ENCODE measurements around the gene TMEM178B.
"Not testable (repeated sequence)": the region's sequence is repeated elsewhere in the genome, so short reads cannot be mapped to it uniquely, and the experiment has no call there.

Gene TMEM178B

GRCh38 chr7:141325275-141325674 is 251.4 kb downstream of the TMEM178B start:
- no peak for DNase-seq

- no peak for DNase-seq
Measured at GRCh38 chr7:141328290-141328689, 254.4 kb downstream of the TMEM178B start.

GRCh38 chr7:141330285-141330684 is 256.4 kb downstream of the TMEM178B start:
- DNase-seq, result not testable (repeated sequence)

- no peak for DNase-seq
Measured at GRCh38 chr7:141333459-141333858, 259.6 kb downstream of the TMEM178B start.

- no peak for DNase-seq
Measured at GRCh38 chr7:141335164-141335563, 261.3 kb downstream of the TMEM178B start.

GRCh38 chr7:141339603-141340002 is 265.7 kb downstream of the TMEM178B start:
- DNase-seq, result no peak

GRCh38 chr7:141340991-141341390 is 267.1 kb downstream of the TMEM178B start:
- DNase-seq, result no peak

- no peak for DNase-seq
Measured at GRCh38 chr7:141342621-141343408, 269.0 kb downstream of the TMEM178B start.

- no peak for DNase-seq
Measured at GRCh38 chr7:141344153-141344935, 270.5 kb downstream of the TMEM178B start.

GRCh38 chr7:141348728-141349127 is 274.9 kb downstream of the TMEM178B start:
- DNase-seq, result no peak

GRCh38 chr7:141349338-141349737 is 275.5 kb downstream of the TMEM178B start:
- no peak for DNase-seq

- no peak for DNase-seq
Measured at GRCh38 chr7:141349804-141350203, 275.9 kb downstream of the TMEM178B start.

- DNase-seq, result no peak
Measured at GRCh38 chr7:141351175-141351574, 277.3 kb downstream of the TMEM178B start.

- no peak for DNase-seq
Measured at GRCh38 chr7:141352955-141353354, 279.1 kb downstream of the TMEM178B start.

- DNase-seq, result no peak
Measured at GRCh38 chr7:141354251-141354650, 280.4 kb downstream of the TMEM178B start.

- DNase-seq, result no peak
Measured at GRCh38 chr7:141355032-141355431, 281.2 kb downstream of the TMEM178B start.

GRCh38 chr7:141356161-141356560 is 282.3 kb downstream of the TMEM178B start:
- DNase-seq, result no peak

- DNase-seq, result no peak
Measured at GRCh38 chr7:141358386-141358785, 284.5 kb downstream of the TMEM178B start.

- DNase-seq, result no peak
Measured at GRCh38 chr7:141359262-141359661, 285.4 kb downstream of the TMEM178B start.

- no peak for DNase-seq
Measured at GRCh38 chr7:141359740-141360415, 286.0 kb downstream of the TMEM178B start.

GRCh38 chr7:141360416-141360760 is 286.5 kb downstream of the TMEM178B start:
- DNase-seq, result no peak

GRCh38 chr7:141360803-141361202 is 286.9 kb downstream of the TMEM178B start:
- no peak for DNase-seq

GRCh38 chr7:141361479-141361878 is 287.6 kb downstream of the TMEM178B start:
- no peak for DNase-seq

- DNase-seq, result no peak
Measured at GRCh38 chr7:141361960-141362359, 288.1 kb downstream of the TMEM178B start.

Measured in DMS153 (cell line).